HG02642 (cell line): Measurements from ENCODE around the gene AADACL4.
"Not testable (repeated sequence)": the region's sequence is repeated elsewhere in the genome, so short reads cannot be mapped to it uniquely, and the experiment has no call there.

ENCODE experiments used
- ATAC-seq: cut with Tn5 transposase; IDR thresholded peaks from one replicate; pipeline ENCODE4 v1.9.1; 2021; ENCODE audit warnings: mild to moderate bottlenecking; ENCODE audit not compliant: unreplicated experiment, poor library complexity

The AADACL4 gene

GRCh38 chr1:12703821-12704451 lies 60.1 kb downstream of the AADACL4 start:
- ATAC-seq: no peak

GRCh38 chr1:12706061-12706460 lies 62.2 kb downstream of the AADACL4 start:
- ATAC-seq: no peak

- no peak for ATAC-seq
Measured at GRCh38 chr1:12708396-12709090, 64.7 kb downstream of the AADACL4 start.

GRCh38 chr1:12709091-12709491 lies 65.2 kb downstream of the AADACL4 start:
- no peak for ATAC-seq

GRCh38 chr1:12709696-12710095 lies 65.8 kb downstream of the AADACL4 start:
- no peak for ATAC-seq

GRCh38 chr1:12711536-12711935 lies 67.7 kb downstream of the AADACL4 start:
- no peak for ATAC-seq

- ATAC-seq: no peak
Measured at GRCh38 chr1:12712076-12712475, 68.2 kb downstream of the AADACL4 start.

- ATAC-seq: no peak
Measured at GRCh38 chr1:12712929-12713328, 69.0 kb downstream of the AADACL4 start.

GRCh38 chr1:12713651-12714050 lies 69.8 kb downstream of the AADACL4 start:
- not testable (repeated sequence) for ATAC-seq

- ATAC-seq: no peak
Measured at GRCh38 chr1:12714710-12715475, 71.0 kb downstream of the AADACL4 start.

GRCh38 chr1:12715896-12716437 lies 72.1 kb downstream of the AADACL4 start, which contains the start of gene AADACL3:
Gene AADACL3, plus strand, starts transcription at chr1:12716110. Its CDS starts 67 bp downstream, at chr1:12716177.
- no peak for ATAC-seq
